SKM-1 (cell line): ENCODE results near the gene ADSS1.

ENCODE experiments used
- DNase-seq: peaks from one replicate; lab custom pipeline; 2025; ENCODE audit not compliant: unreplicated experiment; lab: John Stamatoyannopoulos, UW

ADSS1 gene

GRCh38 chr14:104686624-104687517 is 37.2 kb upstream of the ADSS1 start:
- no peak for DNase-seq

GRCh38 chr14:104687601-104688504 is 36.2 kb upstream of the ADSS1 start:
- no peak for DNase-seq

GRCh38 chr14:104688505-104689108 is 35.4 kb upstream of the ADSS1 start:
- DNase-seq: no peak

GRCh38 chr14:104689109-104689880 is 34.7 kb upstream of the ADSS1 start, which contains the start of gene INF2:
Gene INF2 (plus strand): TSS chr14:104689618. CDS start chr14:104701366, 11,748 bp downstream.
- DNase-seq: peak; percentile 0

- no peak for DNase-seq
Observed at GRCh38 chr14:104689881-104690711, 33.9 kb upstream of the ADSS1 start.

- DNase-seq: no peak
Observed at GRCh38 chr14:104690861-104691455, 33.1 kb upstream of the ADSS1 start.

- no peak for DNase-seq
Observed at GRCh38 chr14:104691546-104692260, 32.3 kb upstream of the ADSS1 start.

GRCh38 chr14:104692261-104692938 is 31.6 kb upstream of the ADSS1 start:
- no peak for DNase-seq

GRCh38 chr14:104692939-104693315 is 31.1 kb upstream of the ADSS1 start:
- DNase-seq: no peak

GRCh38 chr14:104693482-104694431 is 30.3 kb upstream of the ADSS1 start:
- DNase-seq: no peak

GRCh38 chr14:104694475-104694950 is 29.5 kb upstream of the ADSS1 start:
- DNase-seq: no peak

GRCh38 chr14:104694991-104695659 is 28.9 kb upstream of the ADSS1 start:
- DNase-seq: no peak

- DNase-seq: no peak
Observed at GRCh38 chr14:104695660-104696000, 28.4 kb upstream of the ADSS1 start.

GRCh38 chr14:104696671-104697316 is 27.2 kb upstream of the ADSS1 start:
- DNase-seq: no peak

- no peak for DNase-seq
Observed at GRCh38 chr14:104697317-104697703, 26.7 kb upstream of the ADSS1 start.
